ENCODE measurements around the gene MEIS2. TPM values are rescaled to one million over a fixed set of nuclear protein-coding genes. Genes with fewer than 3 reads are reported as not detected.
"Not testable (repeated sequence)": the region's sequence is repeated elsewhere in the genome, so short reads cannot be mapped to it uniquely, and the experiment has no call there.

Gene MEIS2
- total RNA-seq, 1 donor from 2014 or later: 13.0 TPM

DNA sequence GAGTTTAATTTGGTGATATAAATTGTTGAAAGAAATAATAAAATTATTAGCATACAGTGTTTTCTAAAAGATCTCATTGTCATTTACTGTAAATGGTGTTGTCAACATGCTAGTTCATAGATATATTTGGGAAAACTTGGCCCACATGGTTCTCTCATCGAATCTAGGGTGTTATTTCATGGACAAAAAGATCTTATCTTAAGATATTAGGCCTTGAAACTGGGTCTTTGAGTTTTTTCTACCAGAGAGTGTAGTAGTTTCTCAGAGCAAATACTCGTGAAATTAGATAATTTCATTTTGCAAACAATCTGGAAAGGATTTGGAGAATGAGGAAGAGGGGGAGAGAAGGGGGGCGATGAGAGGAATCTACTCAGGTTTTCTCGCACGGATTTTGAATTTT, 107.9 kb downstream of the MEIS2 start:
- no peak for TF ChIP-seq CTCF (IDR thresholded peaks at IDR 0.05; ENCODE audit: unreplicated experiment)
- no peak for DNase-seq (ENCODE audit: low spot score)
- Mint-ChIP-seq H3K36me3 (ENCODE audit: low read depth, unreplicated experiment) (no peaks in the 10 kb centered on the region), H3K9me3 (ENCODE audit: unreplicated experiment) (no peaks in the 10 kb centered on the region), H3K27me3 (ENCODE audit: unreplicated experiment) (no peaks in the 10 kb centered on the region), H3K4me1 (ENCODE audit: unreplicated experiment) (no peaks in the 10 kb centered on the region), H3K27ac (ENCODE audit: unreplicated experiment) (no peak overlapping the region), H3K4me3 (ENCODE audit: unreplicated experiment) (no peak overlapping the region)

GRCh38 chr15:36988947-36989346, 111.4 kb downstream of the MEIS2 start:
- Mint-ChIP-seq H3K27ac (ENCODE audit: unreplicated experiment) (no peak overlapping the region), H3K27me3 (ENCODE audit: unreplicated experiment) (no peaks in the 10 kb centered on the region), H3K4me1 (ENCODE audit: unreplicated experiment) (peaks cover 7% of the 10 kb centered on the region), H3K9me3 (ENCODE audit: unreplicated experiment) (no peaks in the 10 kb centered on the region), H3K36me3 (ENCODE audit: low read depth, unreplicated experiment) (peaks cover 2% of the 10 kb centered on the region), H3K4me3 (ENCODE audit: unreplicated experiment) (no peak overlapping the region)
- no peak for DNase-seq (ENCODE audit: low spot score)
- TF ChIP-seq CTCF (IDR thresholded peaks at IDR 0.05; ENCODE audit: unreplicated experiment): no peak

DNA sequence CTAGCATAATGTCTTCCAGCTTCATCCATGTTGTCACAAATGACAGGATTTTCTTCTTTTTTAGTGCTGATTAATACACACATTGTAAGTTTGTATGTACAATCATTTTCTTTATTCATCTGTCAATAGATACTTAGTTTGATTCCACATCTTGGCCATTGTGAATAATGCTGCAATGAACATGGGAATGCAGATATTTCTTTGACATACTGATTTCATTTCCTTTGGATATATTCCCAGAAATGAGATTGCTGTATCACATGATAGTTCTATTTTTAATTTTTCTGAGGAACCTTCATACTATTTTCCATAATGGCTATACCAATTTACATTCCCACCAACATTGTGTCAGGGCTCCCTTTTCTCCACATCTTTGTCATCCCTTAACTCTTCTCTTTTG, 117.9 kb downstream of the MEIS2 start:
- no peak overlapping the region for H3K4me3 Mint-ChIP-seq (ENCODE audit: unreplicated experiment)
- no peak for DNase-seq (ENCODE audit: low spot score)
- no peaks in the 10 kb centered on the region for H3K9me3 Mint-ChIP-seq (ENCODE audit: unreplicated experiment)
- peaks cover 3% of the 10 kb centered on the region for H3K36me3 Mint-ChIP-seq (ENCODE audit: low read depth, unreplicated experiment)
- H3K27ac Mint-ChIP-seq (ENCODE audit: unreplicated experiment): no peak overlapping the region
- TF ChIP-seq CTCF (IDR thresholded peaks at IDR 0.05; ENCODE audit: unreplicated experiment): no peak
- peaks cover 7% of the 10 kb centered on the region for H3K4me1 Mint-ChIP-seq (ENCODE audit: unreplicated experiment)
- no peaks in the 10 kb centered on the region for H3K27me3 Mint-ChIP-seq (ENCODE audit: unreplicated experiment)

GRCh38 chr15:36980281-36980680, 120.1 kb downstream of the MEIS2 start:
- not testable (repeated sequence) for H3K36me3 Mint-ChIP-seq (ENCODE audit: low read depth, unreplicated experiment); H3K4me3 Mint-ChIP-seq (ENCODE audit: unreplicated experiment); H3K27me3 Mint-ChIP-seq (ENCODE audit: unreplicated experiment); H3K4me1 Mint-ChIP-seq (ENCODE audit: unreplicated experiment); H3K27ac Mint-ChIP-seq (ENCODE audit: unreplicated experiment); DNase-seq (ENCODE audit: low spot score); H3K9me3 Mint-ChIP-seq (ENCODE audit: unreplicated experiment)

- H3K4me1 Mint-ChIP-seq (ENCODE audit: unreplicated experiment): no peaks in the 10 kb centered on the region
- DNase-seq (ENCODE audit: low spot score): no peak
- H3K4me3 Mint-ChIP-seq (ENCODE audit: unreplicated experiment): no peak overlapping the region
- no peaks in the 10 kb centered on the region for H3K27me3 Mint-ChIP-seq (ENCODE audit: unreplicated experiment)
- no peaks in the 10 kb centered on the region for H3K9me3 Mint-ChIP-seq (ENCODE audit: unreplicated experiment)
- no peaks in the 10 kb centered on the region for H3K36me3 Mint-ChIP-seq (ENCODE audit: low read depth, unreplicated experiment)
- H3K27ac Mint-ChIP-seq (ENCODE audit: unreplicated experiment): no peak overlapping the region
- TF ChIP-seq CTCF (IDR thresholded peaks at IDR 0.05; ENCODE audit: unreplicated experiment): no peak
Observed at GRCh38 chr15:36978625-36979024, 121.7 kb downstream of the MEIS2 start.

GRCh38 chr15:36978126-36978525, 122.2 kb downstream of the MEIS2 start:
- no peak for DNase-seq (ENCODE audit: low spot score)
- no peaks in the 10 kb centered on the region for H3K9me3 Mint-ChIP-seq (ENCODE audit: unreplicated experiment)
- TF ChIP-seq CTCF (IDR thresholded peaks at IDR 0.05; ENCODE audit: unreplicated experiment): no peak
- no peak overlapping the region for H3K27ac Mint-ChIP-seq (ENCODE audit: unreplicated experiment)
- no peaks in the 10 kb centered on the region for H3K27me3 Mint-ChIP-seq (ENCODE audit: unreplicated experiment)
- no peak overlapping the region for H3K4me3 Mint-ChIP-seq (ENCODE audit: unreplicated experiment)
- H3K36me3 Mint-ChIP-seq (ENCODE audit: low read depth, unreplicated experiment): no peaks in the 10 kb centered on the region
- no peaks in the 10 kb centered on the region for H3K4me1 Mint-ChIP-seq (ENCODE audit: unreplicated experiment)
